Pancreas (tissue), 10 donors: ENCODE data around the gene NDFIP1. TPM values are rescaled to one million over a fixed set of nuclear protein-coding genes. Genes with fewer than 3 reads are reported as not detected.

Source experiments
- ATAC-seq, 4 donors: fragments of 200-7000 bp; cut with Tn5 transposase; one replicate each; pipeline versions ENCODE4 v1.8.0 to v1.9.1; 2020; ENCODE audit warnings: mild to moderate bottlenecking in 4 of 4, moderate library complexity in 4 of 4
- DNase-seq, 6 donors: peaks; one replicate each; pipeline ENCODE4 v3.0.0-alpha.2; 2020
- FAIRE-seq: peaks from 2 replicates; lab custom pipeline; 2012; peaks lifted over from hg19 to GRCh38; lab: Jason Lieb, UNC
- H3K27ac ChIP-seq, 4 donors: fragments of 200-600 bp; sonication (generic); 1 replicate in 3 of 4; 2 replicates in 1 of 4; pipeline versions ENCODE4 v1.5.0 to v1.8.0; 2020
- H3K27me3 ChIP-seq, 4 donors: fragments of 200-600 bp; one replicate each; pipeline ENCODE4 v1.8.0; 2021
- H3K36me3 ChIP-seq, 3 donors: fragments of 200-600 bp; sonication (generic) in 1 of 3; one replicate each; pipeline versions ENCODE4 v1.5.0 to v1.8.0; 2020 to 2021
- H3K4me1 ChIP-seq, 3 donors: fragments of 200-600 bp; one replicate each; pipeline ENCODE4 v1.8.0; 2021
- H3K4me3 ChIP-seq, 4 donors: fragments of 200-600 bp; sonication (generic) in 2 of 4; one replicate each; pipeline versions ENCODE4 v1.5.0 to v1.8.0; 2020 to 2021
- H3K9me3 ChIP-seq, 4 donors: fragments of 200-600 bp; one replicate each; pipeline ENCODE4 v1.8.0; 2021
- CTCF ChIP-seq, 4 donors: fragments of 200-600 bp; sonication (generic) in 3 of 4; IDR thresholded peaks; one replicate each; pipeline versions ENCODE4 v1.5.0 to v1.8.0; 2021; ENCODE audit warnings: antibody characterized with exemption in 4 of 4
- WGBS, 2 donors: extraction: QIAGEN DNeasy Blood & Tissue Kit; methylation state at CpG; one replicate each; pipeline ENCODE4 v1.1.7; 2013; 5-methylcytosine and 5-hydroxymethylcytosine counted together
- intact Hi-C, 3 donors: fragments of 100-400 bp; cut with DNase I; formaldehyde crosslinking; loops; one replicate each; pipeline versions ENCODE4 v1.11.1 to v1.14.2; 2022
- polyA plus RNA-seq, 2 donors: library from polyadenylated mRNA; stranded (reverse); fragments of 200-250 nt; gene quantifications; one replicate each; pipeline ENCODE4 v1.2.3, GENCODE V29; 2013
- total RNA-seq, 6 donors: library from RNA; stranded (reverse); fragmentation: NEBNext Ultra II Directional in 4 of 6; extraction: Animal tissue kit (Norgen Biotek cat#: 25700) in 4 of 6; gene quantifications; one replicate each; pipeline versions ENCODE4 v1.2.1 to v1.2.4, GENCODE V29; 2021 to 2023
- donor health status: healthy with polysubstance abuse.
- donor health status: DM: no; HTN: no; CAD: no; lungs with moderate emphysema.
- donor health status: DM: no; HTN: no; CAD: no.
- donor health status: control.
- donor health status: control.
- donor health status: Bipolar disorder and iron deficiency.
- donor health status: DM: yes; HTN: yes; CAD: no.
- donor health status: DM: no; HTN: no; CAD: no.
- donor health status: DM: no; HTN: no; CAD: no.
- donor health status: DM: yes; HTN: yes; CAD: no.

The NDFIP1 gene
- total and polyA plus RNA-seq, 8 donors: 15.7 to 50.1 (median 33.7) TPM

GRCh38 chr5:142115937-142116614 lies 7.5 kb downstream of the NDFIP1 start:
- intact Hi-C loops: no loop called here
- no peak overlapping the region for H3K27ac ChIP-seq
- no peak for FAIRE-seq
- H3K9me3 ChIP-seq: no peaks in the 10 kb centered on the region
- H3K36me3 ChIP-seq: no peaks in the 10 kb centered on the region
- no peak overlapping the region for H3K4me3 ChIP-seq
- no peak for TF ChIP-seq CTCF (IDR thresholded peaks at IDR 0.05)
- no peak for ATAC-seq
- H3K27me3 ChIP-seq: no peaks in the 10 kb centered on the region
- H3K4me1 ChIP-seq: peaks cover under 1 to 17% (median 8%) of the 10 kb centered on the region in 3 donors
- 92 to 99% methylated on average over 4 of the region's 4 CpGs for whole genome bisulfite sequencing, 2 donors
- no peak for DNase-seq

- no peak for FAIRE-seq
- DNase-seq: no peak
Observed at GRCh38 chr5:142117579-142118151, 9.1 kb downstream of the NDFIP1 start.

DNA sequence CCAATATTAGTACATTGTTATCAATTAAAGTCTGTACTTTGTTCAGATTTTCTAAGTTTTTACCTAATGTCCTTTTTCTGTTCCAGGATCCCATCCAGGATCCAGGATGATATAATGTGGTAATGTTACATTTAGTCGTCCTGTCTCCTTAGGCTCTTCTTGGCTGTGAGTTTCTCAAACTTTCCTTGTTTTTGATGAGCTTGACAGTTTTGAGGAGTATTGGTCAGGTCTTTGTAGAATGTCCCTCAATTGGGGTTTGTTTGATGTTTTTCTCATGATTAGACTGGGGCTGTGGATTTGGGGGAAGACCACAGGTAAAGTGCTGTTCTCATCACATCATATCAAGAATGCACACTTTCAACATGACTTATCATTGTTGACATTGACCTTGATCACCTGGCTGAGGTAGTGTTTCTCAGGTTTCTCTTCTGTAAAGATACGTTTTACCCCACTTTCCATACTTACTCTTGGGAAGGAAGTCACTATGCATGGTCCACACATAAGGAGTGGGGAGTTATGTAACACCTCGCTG lies 9.6 kb downstream of the NDFIP1 start:
- no peak for TF ChIP-seq CTCF (IDR thresholded peaks at IDR 0.05)
- DNase-seq: no peak
- H3K36me3 ChIP-seq: peaks cover 0 to 4% (median 0%) of the 10 kb centered on the region in 3 donors
- peak in 2 of 4 donors; percentile 34 to 36 for ATAC-seq
- WGBS, 2 donors: 56 to 60% methylated on average over 3 of the region's 3 CpGs
- H3K9me3 ChIP-seq: no peaks in the 10 kb centered on the region
- H3K4me1 ChIP-seq: peaks cover under 1 to 11% (median 7%) of the 10 kb centered on the region in 3 donors
- H3K27ac ChIP-seq: no peak overlapping the region
- H3K4me3 ChIP-seq: no peak overlapping the region
- intact Hi-C loops: no loop called here
- no peaks in the 10 kb centered on the region for H3K27me3 ChIP-seq
- no peak for FAIRE-seq

More at GRCh38 chr5:142117579-142118151, 9.1 kb downstream of the NDFIP1 start:
- Histone ChIP-seq H3K4me1 (peaks cover 0 to 11% (median 7%) of the 10 kb centered on the region in 3 donors), H3K36me3 (peaks cover 0 to 4% (median 0%) of the 10 kb centered on the region in 3 donors), H3K4me3 (no peak overlapping the region), H3K9me3 (no peaks in the 10 kb centered on the region), H3K27me3 (no peaks in the 10 kb centered on the region), H3K27ac (no peak overlapping the region)
- ATAC-seq: no peak
- no peak for TF ChIP-seq CTCF (IDR thresholded peaks at IDR 0.05)
- intact Hi-C loops: no loop called here
- WGBS, 2 donors: 88 to 92% methylated on average over 5 of the region's 5 CpGs

GRCh38 chr5:142119051-142119625 lies 10.6 kb downstream of the NDFIP1 start:
- Histone ChIP-seq H3K27me3 (no peaks in the 10 kb centered on the region), H3K4me1 (peaks cover 3 to 12% (median 11%) of the 10 kb centered on the region in 3 donors), H3K4me3 (no peak overlapping the region), H3K9me3 (no peaks in the 10 kb centered on the region), H3K36me3 (peaks cover 0 to 4% (median 0%) of the 10 kb centered on the region in 3 donors), H3K27ac (no peak overlapping the region)
- no peak for ATAC-seq
- TF ChIP-seq CTCF (IDR thresholded peaks at IDR 0.05): no peak
- no peak for DNase-seq
- intact Hi-C loops: no loop called here
- no peak for FAIRE-seq
